Daoy (cell line): ENCODE data around the gene HARS1. TPM values are rescaled to one million over a fixed set of nuclear protein-coding genes. Genes with fewer than 3 reads are reported as not detected.
A peak's percentile ranks its signal among the peaks of the same experiment; 100 is the strongest.

Experiments used
- DNase-seq: peaks from one replicate; pipeline ENCODE4 v3.0.0-alpha.2; 2015; ENCODE audit warnings: low read depth
- total RNA-seq: library from RNA; depleted of rRNA; stranded (reverse); fragments of >200 nt; shearing (Covaris generic); gene quantifications from 2 replicates; pipeline ENCODE4 v1.2.3, GENCODE V29; 2014; rRNA removed

The HARS1 gene
- total RNA-seq, 1 experiment from 2014 or later: 126 TPM

DNA sequence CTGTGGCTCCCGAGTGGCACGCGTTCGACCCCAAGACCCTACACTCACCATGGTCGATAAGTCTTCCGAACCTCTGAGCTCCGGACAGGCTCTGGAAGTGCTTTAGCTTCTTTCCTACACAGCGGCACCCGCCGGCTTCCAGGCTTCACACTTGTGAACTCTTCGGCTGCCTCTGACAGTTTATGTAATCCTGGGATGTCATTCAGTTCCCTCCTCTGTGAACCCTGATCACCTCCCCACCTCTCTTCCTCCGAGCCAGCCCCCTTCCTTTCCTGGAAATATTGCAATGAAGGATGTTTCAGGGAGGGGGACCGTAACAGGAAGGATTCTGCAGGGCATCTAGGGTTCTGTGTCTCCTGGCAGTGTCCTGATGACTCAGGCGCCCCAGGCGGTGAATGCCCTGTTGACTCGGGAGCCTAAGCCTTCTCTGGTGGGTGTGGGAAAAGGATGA, 58.1 kb downstream of the HARS1 start, which contains the start of gene CD14:
TSS of gene CD14 (minus strand) at position 155 of the 451 bp plus-strand sequence. CDS start at position 51, 104 bp downstream.
- DNase-seq: peak; percentile 58

DNA sequence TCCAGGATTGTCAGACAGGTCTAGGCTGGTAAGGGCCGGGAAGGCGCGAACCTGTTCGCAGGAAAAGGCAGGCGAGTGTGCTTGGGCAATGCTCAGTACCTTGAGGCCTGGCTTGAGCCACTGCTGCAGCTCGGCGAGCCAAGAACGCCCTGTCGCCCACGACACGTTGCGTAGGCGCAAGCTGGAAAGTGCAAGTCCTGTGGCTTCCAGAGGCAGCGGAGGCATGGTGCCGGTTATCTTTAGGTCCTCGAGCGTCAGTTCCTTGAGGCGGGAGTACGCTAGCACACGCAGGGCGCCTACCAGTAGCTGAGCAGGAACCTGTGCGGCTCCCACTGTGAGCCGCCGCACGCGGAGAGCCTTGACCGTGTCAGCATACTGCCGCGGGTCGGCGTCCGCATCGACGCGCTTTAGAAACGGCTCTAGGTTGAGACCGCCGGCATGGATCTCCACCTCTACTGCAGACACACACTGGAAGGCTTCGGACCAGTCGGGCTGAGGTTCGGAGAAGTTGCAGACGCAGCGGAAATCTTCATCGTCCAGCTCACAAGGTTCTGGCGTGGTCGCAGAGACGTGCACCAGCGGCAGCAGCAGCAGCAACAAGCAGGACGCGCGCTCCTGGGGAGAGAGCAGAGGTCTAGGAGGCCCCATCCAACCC, 58.7 kb downstream of the HARS1 start:
- DNase-seq: no peak

DNA sequence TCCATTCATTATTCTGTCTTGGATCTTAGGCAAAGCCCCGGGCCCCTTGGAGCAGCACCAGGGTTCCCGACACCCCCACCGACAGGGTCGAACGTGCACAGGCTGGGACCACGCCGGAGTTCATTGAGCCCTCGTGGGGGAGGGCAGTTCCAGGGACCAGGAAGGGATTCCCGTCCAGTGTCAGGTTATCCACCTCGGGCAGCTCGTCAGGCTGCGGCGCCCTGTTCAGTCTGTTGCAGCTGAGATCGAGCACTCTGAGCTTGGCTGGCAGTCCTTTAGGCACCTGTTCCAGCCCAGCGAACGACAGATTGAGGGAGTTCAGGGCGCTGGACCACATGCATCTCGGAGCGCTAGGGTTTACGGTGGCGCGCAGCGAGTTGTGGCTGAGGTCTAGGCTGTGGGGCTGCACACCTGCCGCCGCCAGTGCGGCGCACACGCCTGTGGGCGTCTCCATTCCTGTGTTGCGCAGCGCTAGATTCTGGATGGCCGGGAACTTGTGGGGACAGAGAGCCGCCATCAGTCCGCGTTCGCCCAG, 59.3 kb downstream of the HARS1 start:
- DNase-seq: no peak

DNA sequence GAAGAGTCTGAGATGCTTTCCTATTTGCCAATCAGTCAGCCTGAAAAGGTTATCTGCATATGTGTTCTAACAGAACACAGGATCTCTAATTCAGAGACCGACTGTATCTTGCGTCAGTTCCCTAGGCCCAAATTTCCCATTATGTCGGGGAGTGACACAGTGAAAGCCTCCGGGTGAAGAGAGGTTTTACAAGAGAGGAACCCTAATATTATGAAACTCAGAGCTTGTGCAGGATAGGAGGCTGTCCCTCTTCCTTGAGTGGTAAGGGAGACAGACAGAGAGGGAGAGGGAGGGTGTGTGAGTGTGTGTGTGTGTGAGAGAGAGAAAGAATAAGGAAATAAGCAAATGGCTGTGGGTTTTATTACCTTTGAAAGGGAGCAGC, 60.1 kb downstream of the HARS1 start:
- no peak for DNase-seq

DNA sequence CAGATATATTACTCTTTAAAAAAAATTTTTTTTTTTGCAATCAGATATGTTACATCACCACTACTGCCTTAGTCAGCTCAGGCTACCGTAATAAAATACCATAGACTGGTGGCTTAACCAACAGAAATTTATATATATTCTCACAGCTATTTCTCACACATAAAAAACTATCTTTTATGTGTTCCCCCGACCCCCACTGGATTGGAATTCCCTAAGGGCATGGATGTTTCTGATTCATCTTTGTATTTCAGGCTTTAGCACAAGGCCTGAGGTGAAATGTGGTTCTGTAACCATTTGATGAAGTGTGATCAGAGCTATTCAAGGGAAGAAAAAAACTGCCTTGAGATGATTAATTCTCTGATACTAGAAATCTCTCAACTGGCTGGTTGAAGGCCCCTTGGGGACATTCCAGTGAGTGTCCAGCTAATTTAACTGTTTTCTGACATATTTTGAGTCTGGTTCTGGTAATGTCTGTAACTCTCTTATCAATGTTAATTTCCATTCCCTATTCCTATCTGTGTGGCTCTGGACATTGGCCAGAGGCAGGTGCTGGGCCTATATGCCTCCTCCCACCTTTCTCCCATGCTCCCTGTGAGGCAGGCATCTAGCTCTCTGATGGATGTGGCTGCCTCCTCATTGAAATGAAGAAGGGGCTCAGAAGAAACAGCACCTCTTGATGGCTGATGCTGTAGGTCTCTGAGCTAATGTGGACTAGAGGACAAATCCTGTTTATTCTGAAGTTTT, 60.7 kb downstream of the HARS1 start:
- DNase-seq: no peak

DNA sequence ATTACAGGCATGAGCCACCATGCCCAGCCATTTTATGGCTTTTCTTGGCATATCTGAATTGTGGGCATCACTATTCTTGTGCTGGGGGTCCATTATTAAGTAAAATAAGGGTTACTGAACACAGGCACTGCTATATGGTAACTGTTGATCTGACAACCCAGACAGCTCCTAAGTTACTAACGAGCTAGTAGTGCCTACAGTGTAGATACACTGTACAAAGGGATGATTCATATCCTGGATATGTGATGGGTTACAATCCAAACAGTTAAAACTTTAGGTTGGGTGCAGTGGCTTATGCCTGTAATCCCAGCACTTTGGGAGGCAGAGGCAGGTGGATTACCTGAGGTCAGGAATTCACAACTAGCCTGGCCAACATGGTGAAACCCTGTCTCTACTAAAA, 62.5 kb downstream of the HARS1 start:
- DNase-seq: peak; percentile 31

DNA sequence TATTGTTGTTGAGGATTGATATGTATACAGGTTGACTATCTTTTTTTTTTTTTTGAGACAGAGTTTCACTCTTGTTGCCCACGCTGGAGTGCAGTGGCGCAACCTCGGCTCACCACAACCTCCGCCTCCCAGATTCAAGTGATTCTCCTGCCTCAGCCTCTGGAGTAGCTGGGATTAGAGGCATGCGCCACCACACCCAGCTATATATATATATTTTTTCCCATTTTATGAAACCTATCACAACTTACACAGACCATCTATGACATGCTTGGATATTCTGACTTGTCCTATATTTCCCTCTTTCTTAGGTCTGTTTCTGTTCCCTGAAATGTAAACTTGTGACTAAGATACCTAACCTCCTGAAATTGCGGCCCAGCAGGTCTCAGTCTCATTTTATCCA, 63.2 kb downstream of the HARS1 start:
- no peak for DNase-seq

DNA sequence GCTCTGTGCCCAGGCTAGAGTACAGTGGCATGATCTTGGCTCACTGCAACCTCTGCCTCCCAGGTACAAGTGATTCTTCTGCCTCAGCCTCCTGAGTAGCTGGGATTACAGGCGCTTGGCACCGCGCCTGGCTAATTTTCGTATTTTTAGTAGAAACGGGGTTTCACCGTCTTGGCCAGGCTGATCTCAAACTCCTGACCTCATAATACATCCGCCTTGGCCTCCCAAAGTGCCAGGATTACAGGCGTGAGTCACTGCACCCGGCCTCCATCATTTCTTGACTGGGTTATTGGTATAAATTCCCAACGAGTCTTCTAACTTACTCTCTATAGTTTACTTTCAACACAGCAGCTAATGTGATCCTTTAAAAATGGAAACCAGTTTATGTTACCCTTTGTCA, 66.3 kb downstream of the HARS1 start:
- peak; percentile 74 for DNase-seq

Other genes with a start within 250 kb of the HARS1 start
- gene EIF4EBP3, start 143.7 kb downstream of the HARS1 start, total RNA-seq: not detected in 2 replicates
- gene SRA1, start 133.9 kb downstream of the HARS1 start, total RNA-seq: 59.0 and 60.4 TPM in 2 replicates
- gene APBB3, start 126.8 kb downstream of the HARS1 start, total RNA-seq: 10.7 and 15.9 TPM in 2 replicates
- gene SLC35A4, start 126.5 kb downstream of the HARS1 start, total RNA-seq: 17.8 and 23.5 TPM in 2 replicates
- gene CD14, start 58.2 kb downstream of the HARS1 start, total RNA-seq: 0.11 TPM in 1 of 2 replicates, not detected in the other
- 19.1 and 38.7 TPM in 2 replicates for gene TMCO6, start 51.9 kb downstream of the HARS1 start, total RNA-seq
- 64.1 and 70.2 TPM in 2 replicates for gene NDUFA2, start 43.7 kb downstream of the HARS1 start, total RNA-seq
- 138 and 190 TPM in 2 replicates for gene IK, start 43.5 kb downstream of the HARS1 start, total RNA-seq
- gene WDR55, start 26.5 kb downstream of the HARS1 start, total RNA-seq: 16.8 and 22.5 TPM in 2 replicates
- gene DND1, start 17.8 kb downstream of the HARS1 start, total RNA-seq: 0.69 and 1.4 TPM in 2 replicates
- 65.1 and 68.8 TPM in 2 replicates for gene HARS2, start 85 bp upstream of the HARS1 start, total RNA-seq
- 84.2 and 124 TPM in 2 replicates for gene ZMAT2, start 9.1 kb upstream of the HARS1 start, total RNA-seq
- 0.42 and 1.2 TPM in 2 replicates for gene PCDHA1, start 94.8 kb upstream of the HARS1 start, total RNA-seq
- gene PCDHA2, start 103.5 kb upstream of the HARS1 start, total RNA-seq: 0.29 TPM in 1 of 2 replicates, not detected in the other
- gene PCDHA3, start 109.7 kb upstream of the HARS1 start, total RNA-seq: 0.12 and 0.34 TPM in 2 replicates
- gene PCDHA4, start 115.7 kb upstream of the HARS1 start, total RNA-seq: 1.0 and 3.0 TPM in 2 replicates
- gene PCDHA5, start 130.2 kb upstream of the HARS1 start, total RNA-seq: 0.39 and 0.69 TPM in 2 replicates
- 5.4 and 7.0 TPM in 2 replicates for gene PCDHA6, start 136.6 kb upstream of the HARS1 start, total RNA-seq
- gene PCDHA7, start 142.9 kb upstream of the HARS1 start, total RNA-seq: 0.71 and 0.97 TPM in 2 replicates
- gene PCDHA8, start 149.8 kb upstream of the HARS1 start, total RNA-seq: 0.06 TPM in 1 of 2 replicates, not detected in the other
- 0.11 and 0.51 TPM in 2 replicates for gene PCDHA9, start 157.0 kb upstream of the HARS1 start, total RNA-seq
- gene PCDHA10, start 164.5 kb upstream of the HARS1 start, total RNA-seq: 0.68 and 3.3 TPM in 2 replicates
- gene PCDHA11, start 177.6 kb upstream of the HARS1 start, total RNA-seq: 1.9 and 2.0 TPM in 2 replicates
- 0.69 and 1.5 TPM in 2 replicates for gene PCDHA12, start 183.9 kb upstream of the HARS1 start, total RNA-seq
- 0.17 and 0.71 TPM in 2 replicates for gene PCDHA13, start 190.8 kb upstream of the HARS1 start, total RNA-seq
- 1.6 and 3.1 TPM in 2 replicates for gene PCDHAC1, start 234.9 kb upstream of the HARS1 start, total RNA-seq